ENCODE results near the gene CCL7. TPM values are rescaled to one million over a fixed set of nuclear protein-coding genes. Genes with fewer than 3 reads are reported as not detected.

CCL7 gene
- total and polyA plus RNA-seq, 2 experiments from 2014 or later: 0.69 TPM; not detected in 1

DNA sequence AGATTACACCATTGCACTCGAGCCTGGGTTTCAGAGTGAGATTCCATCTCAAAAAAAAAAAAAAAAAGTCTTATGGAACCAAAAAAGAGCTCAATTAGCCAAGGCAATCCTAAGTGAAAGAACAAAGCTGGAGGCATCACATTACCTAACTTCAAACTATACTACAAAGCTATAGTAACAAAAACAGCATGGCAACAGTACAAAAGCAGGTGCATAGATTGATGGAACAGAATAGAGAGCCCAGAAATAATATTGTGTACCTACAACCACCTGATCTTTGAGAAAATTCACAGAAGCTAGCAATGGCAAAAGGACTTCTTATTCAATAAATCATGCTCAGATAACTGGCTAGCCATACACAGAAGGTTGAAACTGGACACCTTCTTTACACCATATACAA lies 39.7 kb upstream of the CCL7 start:
- Histone ChIP-seq H3K79me2 (no peaks in the 10 kb centered on the region), H3K9me2 (replicated peaks; ENCODE audit: insufficient read depth) (no peaks in the 10 kb centered on the region), H3K27ac (no peak overlapping the region), H3K27me3 (no peaks in the 10 kb centered on the region), H2AFZ (no peak overlapping the region), H3K36me3 (replicated peaks; ENCODE audit: insufficient read depth, low read depth) (no peaks in the 10 kb centered on the region), H3K4me1 (ENCODE audit: insufficient read depth) (peaks cover 5% of the 10 kb centered on the region), H4K20me1 (ENCODE audit: insufficient read depth, poor library complexity, severe bottlenecking) (no peaks in the 10 kb centered on the region), H3K4me3 (no peak overlapping the region), H3K4me2 (no peak overlapping the region), H3K9me3 (ENCODE audit: low read depth) (no peaks in the 10 kb centered on the region)
- DNase-seq (ENCODE audit: low spot score): no peak
- 100% methylated on average over 1 of the region's 1 CpG for WGBS (ENCODE audit: low lambda C conversion rate, missing lambda C conversion rate)
- no peak for TF ChIP-seq EZH2 (IDR thresholded peaks at IDR 0.05; ENCODE audit: borderline replicate concordance)
- TF ChIP-seq, protein P1, sequence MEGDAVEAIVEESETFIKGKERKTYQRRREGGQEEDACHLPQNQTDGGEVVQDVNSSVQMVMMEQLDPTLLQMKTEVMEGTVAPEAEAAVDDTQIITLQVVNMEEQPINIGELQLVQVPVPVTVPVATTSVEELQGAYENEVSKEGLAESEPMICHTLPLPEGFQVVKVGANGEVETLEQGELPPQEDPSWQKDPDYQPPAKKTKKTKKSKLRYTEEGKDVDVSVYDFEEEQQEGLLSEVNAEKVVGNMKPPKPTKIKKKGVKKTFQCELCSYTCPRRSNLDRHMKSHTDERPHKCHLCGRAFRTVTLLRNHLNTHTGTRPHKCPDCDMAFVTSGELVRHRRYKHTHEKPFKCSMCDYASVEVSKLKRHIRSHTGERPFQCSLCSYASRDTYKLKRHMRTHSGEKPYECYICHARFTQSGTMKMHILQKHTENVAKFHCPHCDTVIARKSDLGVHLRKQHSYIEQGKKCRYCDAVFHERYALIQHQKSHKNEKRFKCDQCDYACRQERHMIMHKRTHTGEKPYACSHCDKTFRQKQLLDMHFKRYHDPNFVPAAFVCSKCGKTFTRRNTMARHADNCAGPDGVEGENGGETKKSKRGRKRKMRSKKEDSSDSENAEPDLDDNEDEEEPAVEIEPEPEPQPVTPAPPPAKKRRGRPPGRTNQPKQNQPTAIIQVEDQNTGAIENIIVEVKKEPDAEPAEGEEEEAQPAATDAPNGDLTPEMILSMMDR (IDR thresholded peaks at IDR 0.05; ENCODE audit: poor library complexity): no peak
- TF ChIP-seq EZH2phosphoT487 (IDR thresholded peaks at IDR 0.05; ENCODE audit: low read depth, severe bottlenecking, unreplicated experiment): no peak

DNA sequence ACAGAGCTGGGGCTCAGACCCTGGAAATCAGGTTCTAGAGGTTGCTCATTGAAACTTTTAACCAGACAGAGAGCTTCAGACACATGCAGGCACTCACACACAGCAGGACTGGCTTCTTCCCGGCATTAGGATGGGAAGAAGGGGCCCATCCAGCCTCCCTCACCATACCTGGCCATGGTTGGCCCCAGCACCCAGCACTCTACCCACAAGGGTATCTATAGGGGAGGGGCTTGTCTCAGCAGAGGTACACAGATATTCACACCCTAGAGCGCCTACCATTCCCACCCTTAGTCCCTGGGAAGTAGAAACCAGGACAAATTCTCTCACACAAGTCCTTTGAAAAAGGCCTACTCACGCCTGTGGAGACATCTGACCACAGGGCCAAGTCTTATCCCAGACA lies 35.4 kb upstream of the CCL7 start:
- no peaks in the 10 kb centered on the region for H3K9me2 ChIP-seq (replicated peaks; ENCODE audit: insufficient read depth)
- TF ChIP-seq, protein P1 (IDR thresholded peaks at IDR 0.05; ENCODE audit: poor library complexity): no peak
- no peak for TF ChIP-seq EZH2phosphoT487 (IDR thresholded peaks at IDR 0.05; ENCODE audit: low read depth, severe bottlenecking, unreplicated experiment)
- TF ChIP-seq EZH2 (IDR thresholded peaks at IDR 0.05; ENCODE audit: borderline replicate concordance): no peak
- no peaks in the 10 kb centered on the region for H4K20me1 ChIP-seq (ENCODE audit: insufficient read depth, poor library complexity, severe bottlenecking)

DNA sequence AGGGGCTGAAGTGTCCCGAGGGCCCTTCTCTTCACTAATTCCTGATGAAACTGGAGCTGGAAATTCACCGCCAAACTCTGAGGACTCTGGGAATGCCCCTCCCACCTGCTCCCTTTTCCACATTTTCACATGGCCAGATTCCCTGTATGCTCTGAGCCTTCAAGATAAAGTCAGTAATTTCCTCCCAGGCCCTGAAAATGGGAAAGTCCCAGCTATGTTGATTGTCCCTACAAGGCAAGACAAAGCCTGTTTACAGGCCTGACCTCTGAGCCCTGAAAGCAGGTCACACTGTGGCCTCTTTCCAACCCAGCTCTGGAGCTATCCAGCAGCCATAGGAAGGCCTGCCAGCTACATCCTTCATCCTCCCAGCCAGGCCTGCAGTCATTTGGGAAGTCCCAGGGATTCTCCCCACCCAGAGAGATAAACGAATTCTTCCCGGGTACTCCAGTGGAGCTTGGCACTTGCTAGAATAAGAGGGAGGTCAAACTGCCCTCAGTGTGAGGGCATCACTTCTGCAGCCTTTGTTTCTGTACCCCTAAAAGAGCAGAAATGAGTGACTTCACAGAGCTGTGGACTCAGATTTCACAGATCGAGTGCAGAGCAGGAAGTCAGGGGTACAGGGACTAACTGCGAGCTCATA lies 34.5 kb upstream of the CCL7 start:
- H3K4me2 ChIP-seq: no peak overlapping the region
- H3K9me3 ChIP-seq (ENCODE audit: low read depth): no peaks in the 10 kb centered on the region
- no peaks in the 10 kb centered on the region for H3K79me2 ChIP-seq
- no peak overlapping the region for H3K4me3 ChIP-seq
- 67% methylated on average over 6 of the region's 6 CpGs for WGBS (ENCODE audit: low lambda C conversion rate, missing lambda C conversion rate)
- H3K27ac ChIP-seq: no peak overlapping the region
- DNase-seq (ENCODE audit: low spot score): peak; percentile 52
- H3K4me1 ChIP-seq (ENCODE audit: insufficient read depth): peaks cover 13% of the 10 kb centered on the region
- H3K9me2 ChIP-seq (replicated peaks; ENCODE audit: insufficient read depth): no peaks in the 10 kb centered on the region
- no peak for TF ChIP-seq EZH2 (IDR thresholded peaks at IDR 0.05; ENCODE audit: borderline replicate concordance)
- TF ChIP-seq EZH2phosphoT487 (IDR thresholded peaks at IDR 0.05; ENCODE audit: low read depth, severe bottlenecking, unreplicated experiment): no peak
- H3K27me3 ChIP-seq: no peaks in the 10 kb centered on the region
- H4K20me1 ChIP-seq (ENCODE audit: insufficient read depth, poor library complexity, severe bottlenecking): no peaks in the 10 kb centered on the region
- no peak overlapping the region for H2AFZ ChIP-seq
- no peaks in the 10 kb centered on the region for H3K36me3 ChIP-seq (replicated peaks; ENCODE audit: insufficient read depth, low read depth)

More for the DNA sequence above, 35.4 kb upstream of the CCL7 start:
- 89% methylated on average over 3 of the region's 3 CpGs for WGBS (ENCODE audit: low lambda C conversion rate, missing lambda C conversion rate)
- no peaks in the 10 kb centered on the region for H3K9me3 ChIP-seq (ENCODE audit: low read depth)
- no peak overlapping the region for H2AFZ ChIP-seq
- H3K4me3 ChIP-seq: no peak overlapping the region
- H3K4me2 ChIP-seq: no peak overlapping the region
- DNase-seq (ENCODE audit: low spot score): no peak
- H3K36me3 ChIP-seq (replicated peaks; ENCODE audit: insufficient read depth, low read depth): no peaks in the 10 kb centered on the region
- no peak overlapping the region for H3K27ac ChIP-seq
- no peaks in the 10 kb centered on the region for H3K79me2 ChIP-seq
- H3K4me1 ChIP-seq (ENCODE audit: insufficient read depth): peaks cover 13% of the 10 kb centered on the region
- H3K27me3 ChIP-seq: no peaks in the 10 kb centered on the region

DNA sequence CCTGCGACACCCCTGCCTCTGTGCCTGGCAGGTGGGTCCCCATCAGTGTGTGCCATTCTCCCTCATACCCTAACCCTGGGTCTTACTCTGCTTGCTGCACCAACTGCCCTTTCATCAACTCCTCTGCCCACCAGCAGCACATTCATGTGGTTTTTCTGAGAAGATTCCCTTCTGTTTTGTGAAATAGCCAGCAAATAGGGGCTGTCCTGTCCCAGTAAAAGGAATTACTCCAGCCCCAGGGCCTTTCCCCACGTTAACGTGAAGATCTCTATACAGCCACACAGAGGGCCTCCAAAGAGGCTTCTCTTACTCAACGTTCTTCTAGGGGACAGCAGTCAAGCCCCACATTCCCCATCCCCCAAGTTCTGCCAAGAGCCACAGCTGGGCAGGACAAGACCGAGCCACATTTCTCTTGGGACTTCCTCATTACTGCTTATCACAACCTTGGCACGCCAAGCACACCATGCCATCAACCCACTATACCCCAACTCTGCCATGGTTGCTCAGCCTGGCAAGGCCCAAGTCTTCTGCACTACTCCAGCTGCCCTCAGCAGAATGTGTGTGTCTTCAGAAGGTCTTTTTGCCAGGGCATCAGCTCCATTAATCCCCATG lies 33.6 kb upstream of the CCL7 start:
- Histone ChIP-seq H3K27ac (no peak overlapping the region), H4K20me1 (ENCODE audit: insufficient read depth, poor library complexity, severe bottlenecking) (no peaks in the 10 kb centered on the region), H3K9me3 (ENCODE audit: low read depth) (no peaks in the 10 kb centered on the region), H3K79me2 (no peaks in the 10 kb centered on the region), H3K4me1 (ENCODE audit: insufficient read depth) (peaks cover 13% of the 10 kb centered on the region), H3K9me2 (replicated peaks; ENCODE audit: insufficient read depth) (no peaks in the 10 kb centered on the region), H2AFZ (no peak overlapping the region), H3K4me2 (no peak overlapping the region), H3K4me3 (no peak overlapping the region), H3K27me3 (no peaks in the 10 kb centered on the region), H3K36me3 (replicated peaks; ENCODE audit: insufficient read depth, low read depth) (no peaks in the 10 kb centered on the region)
- no peak for DNase-seq (ENCODE audit: low spot score)
- 85% methylated on average over 6 of the region's 6 CpGs for WGBS (ENCODE audit: low lambda C conversion rate, missing lambda C conversion rate)
- TF ChIP-seq, protein P1 (IDR thresholded peaks at IDR 0.05; ENCODE audit: poor library complexity): no peak
- TF ChIP-seq EZH2 (IDR thresholded peaks at IDR 0.05; ENCODE audit: borderline replicate concordance) (no peak), EZH2phosphoT487 (IDR thresholded peaks at IDR 0.05; ENCODE audit: low read depth, severe bottlenecking, unreplicated experiment) (no peak)

Measured in hepatocyte (in vitro differentiated cells).